Thymus (tissue), 11 donors: ENCODE data around the gene TYK2. TPM values are rescaled to one million over a fixed set of nuclear protein-coding genes. Genes with fewer than 3 reads are reported as not detected.

ENCODE experiments used
- DNase-seq, 9 donors: peaks; one replicate each; pipeline ENCODE4 v3.0.0-alpha.2; 2013; ENCODE audit warnings: low spot score in 9 of 9, low read depth in 6 of 9, missing footprints in 1 of 9
- H3K27ac ChIP-seq, 2 donors: one replicate each; pipeline ENCODE4 v1.5.1; 2013; ENCODE audit warnings: control low read depth in 1 of 2, low read depth in 1 of 2, low read length in 1 of 2, mild to moderate bottlenecking in 1 of 2, moderate library complexity in 1 of 2
- H3K27me3 ChIP-seq, 2 donors: one replicate each; pipeline ENCODE4 v1.5.1; 2013; ENCODE audit warnings: low read length in 1 of 2; ENCODE audit not compliant: control insufficient read depth in 2 of 2, insufficient read depth in 1 of 2
- H3K36me3 ChIP-seq, 2 donors: one replicate each; pipeline ENCODE4 v1.5.1; 2013; ENCODE audit warnings: low read length in 1 of 2, mild to moderate bottlenecking in 1 of 2, moderate library complexity in 1 of 2; ENCODE audit not compliant: control insufficient read depth in 2 of 2, insufficient read depth in 2 of 2
- H3K4me1 ChIP-seq, 2 donors: one replicate each; pipeline ENCODE4 v1.5.1; 2013; ENCODE audit warnings: low read length in 2 of 2; ENCODE audit not compliant: control insufficient read depth in 2 of 2, insufficient read depth in 2 of 2
- H3K4me3 ChIP-seq, 2 donors: one replicate each; pipeline ENCODE4 v1.5.1; 2013; ENCODE audit warnings: low read length in 2 of 2, control low read depth in 1 of 2, mild to moderate bottlenecking in 1 of 2
- H3K9me3 ChIP-seq, 2 donors: one replicate each; pipeline ENCODE4 v1.5.1; 2013; ENCODE audit warnings: low read length in 1 of 2, mild to moderate bottlenecking in 1 of 2; ENCODE audit not compliant: control insufficient read depth in 2 of 2, insufficient read depth in 1 of 2
- WGBS: extraction: QIAGEN DNeasy Blood & Tissue Kit; methylation state at CpG from one replicate; pipeline ENCODE4 v1.1.7; 2013; 5-methylcytosine and 5-hydroxymethylcytosine counted together
- polyA plus RNA-seq: library from polyadenylated mRNA; stranded (reverse); fragments of 200-250 nt; gene quantifications from one replicate; pipeline ENCODE4 v1.2.3, GENCODE V29; 2013
- total RNA-seq: library from RNA; stranded (reverse); fragments of 120-200 nt; gene quantifications from one replicate; pipeline ENCODE4 v1.2.4, GENCODE V29; 2013
- donor health status: healthy.

Gene TYK2
- total and polyA plus RNA-seq, 2 donors, result 117 to 291 TPM

DNA sequence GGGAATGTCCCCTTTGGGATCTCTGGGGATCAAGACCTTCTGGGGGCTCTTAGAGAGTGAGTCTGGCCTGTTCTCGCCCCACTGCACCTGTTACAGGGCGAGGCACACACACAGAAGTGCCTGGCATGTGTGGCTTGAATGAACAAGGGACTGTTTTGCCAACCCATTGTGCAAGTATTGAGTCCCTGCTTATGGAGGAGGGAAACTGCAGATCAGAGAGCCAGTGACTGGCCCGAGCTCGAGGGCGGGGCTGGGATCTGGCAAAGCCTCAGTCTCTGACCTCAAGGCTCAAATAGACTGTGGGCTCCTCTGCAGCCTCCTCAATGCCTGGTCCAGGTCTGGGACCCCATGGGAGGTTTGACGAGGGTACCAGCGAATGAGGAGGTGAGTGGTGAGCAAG, 52.6 kb downstream of the TYK2 start:
- 97% methylated on average over 7 of the region's 7 CpGs for WGBS
- H3K27me3 ChIP-seq, result no peaks in the 10 kb centered on the region

GRCh38 chr19:10325732-10326131, 54.6 kb downstream of the TYK2 start:
- 98% methylated on average over 8 of the region's 8 CpGs for WGBS
- Histone ChIP-seq H3K9me3 (no peaks in the 10 kb centered on the region), H3K27ac (no peak overlapping the region), H3K4me1 (no peaks in the 10 kb centered on the region), H3K4me3 (no peak overlapping the region), H3K27me3 (no peaks in the 10 kb centered on the region), H3K36me3 (peaks cover 98% of the 10 kb centered on the region in 2 donors)
- DNase-seq, result no peak

More for the DNA sequence above, 52.6 kb downstream of the TYK2 start:
- Histone ChIP-seq H3K4me3 (no peak overlapping the region), H3K9me3 (no peaks in the 10 kb centered on the region), H3K36me3 (peaks cover 77 to 91% of the 10 kb centered on the region in 2 donors), H3K4me1 (peaks cover 10% of the 10 kb centered on the region in 2 donors), H3K27ac (no peak overlapping the region)
- DNase-seq, result no peak

DNA sequence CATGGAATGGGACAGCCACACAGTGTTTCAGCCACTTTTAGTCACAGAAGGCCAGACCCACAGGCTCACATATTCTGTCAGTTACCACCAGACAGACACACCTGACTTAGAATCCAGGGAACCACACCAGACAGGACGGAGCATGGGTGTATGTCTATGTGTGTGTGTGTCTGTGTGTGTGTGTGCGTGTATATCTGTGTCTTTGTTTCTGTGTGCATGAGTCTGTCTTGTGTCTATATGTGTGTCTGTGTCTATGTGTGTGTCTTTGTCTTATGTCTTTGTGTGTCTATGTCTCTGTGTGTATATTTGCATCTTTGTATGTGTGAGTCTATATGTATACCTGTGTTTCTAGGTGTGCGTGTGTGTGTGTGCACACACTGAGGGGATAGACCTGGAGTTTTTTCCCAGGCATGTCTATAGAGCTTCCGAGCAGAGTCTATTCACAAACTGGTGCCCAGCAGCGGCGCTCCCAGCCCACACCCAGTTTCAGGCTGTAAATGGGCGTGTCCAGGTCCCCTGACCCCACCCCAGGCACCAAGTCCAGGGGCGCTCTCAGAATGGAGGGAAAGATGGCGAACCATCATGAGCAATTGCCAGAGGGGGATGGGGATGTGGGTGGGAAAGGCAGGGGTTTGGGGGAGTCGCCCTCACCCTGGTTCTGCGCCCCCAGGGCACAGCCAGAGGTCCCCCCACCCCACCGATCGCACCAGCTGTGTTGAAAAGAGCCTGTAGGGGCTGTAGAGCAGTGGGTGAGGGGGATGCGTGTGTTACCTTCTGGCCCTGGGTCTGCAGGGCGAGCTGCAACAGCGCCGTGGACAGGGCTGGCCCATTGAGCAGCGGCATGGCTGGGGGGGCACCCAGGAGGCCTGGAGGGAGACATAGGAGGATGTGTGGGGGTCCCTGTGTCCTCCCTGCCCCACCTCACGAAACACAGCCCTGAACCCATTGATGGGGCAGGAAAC, 58.2 kb downstream of the TYK2 start:
- 96% methylated on average over 19 of the region's 19 CpGs for WGBS
- no peak overlapping the region for H3K27ac ChIP-seq
- no peak for DNase-seq

GRCh38 chr19:10321417-10321797, 59.0 kb downstream of the TYK2 start:
- Histone ChIP-seq H3K4me3 (no peak overlapping the region), H3K36me3 (peaks cover 96 to 98% of the 10 kb centered on the region in 2 donors), H3K27me3 (no peaks in the 10 kb centered on the region), H3K27ac (no peak overlapping the region), H3K4me1 (peaks cover 0 to under 1% of the 10 kb centered on the region in 2 donors), H3K9me3 (no peaks in the 10 kb centered on the region)
- DNase-seq, result no peak
- 94% methylated on average over 11 of the region's 11 CpGs for WGBS

More for the DNA sequence above, 58.2 kb downstream of the TYK2 start:
- H3K27me3 ChIP-seq, result no peaks in the 10 kb centered on the region
- H3K9me3 ChIP-seq, result no peaks in the 10 kb centered on the region
- H3K4me1 ChIP-seq, result no peaks in the 10 kb centered on the region
- H3K4me3 ChIP-seq, result no peak overlapping the region
- H3K36me3 ChIP-seq, result peaks cover 96 to 97% of the 10 kb centered on the region in 2 donors

DNA sequence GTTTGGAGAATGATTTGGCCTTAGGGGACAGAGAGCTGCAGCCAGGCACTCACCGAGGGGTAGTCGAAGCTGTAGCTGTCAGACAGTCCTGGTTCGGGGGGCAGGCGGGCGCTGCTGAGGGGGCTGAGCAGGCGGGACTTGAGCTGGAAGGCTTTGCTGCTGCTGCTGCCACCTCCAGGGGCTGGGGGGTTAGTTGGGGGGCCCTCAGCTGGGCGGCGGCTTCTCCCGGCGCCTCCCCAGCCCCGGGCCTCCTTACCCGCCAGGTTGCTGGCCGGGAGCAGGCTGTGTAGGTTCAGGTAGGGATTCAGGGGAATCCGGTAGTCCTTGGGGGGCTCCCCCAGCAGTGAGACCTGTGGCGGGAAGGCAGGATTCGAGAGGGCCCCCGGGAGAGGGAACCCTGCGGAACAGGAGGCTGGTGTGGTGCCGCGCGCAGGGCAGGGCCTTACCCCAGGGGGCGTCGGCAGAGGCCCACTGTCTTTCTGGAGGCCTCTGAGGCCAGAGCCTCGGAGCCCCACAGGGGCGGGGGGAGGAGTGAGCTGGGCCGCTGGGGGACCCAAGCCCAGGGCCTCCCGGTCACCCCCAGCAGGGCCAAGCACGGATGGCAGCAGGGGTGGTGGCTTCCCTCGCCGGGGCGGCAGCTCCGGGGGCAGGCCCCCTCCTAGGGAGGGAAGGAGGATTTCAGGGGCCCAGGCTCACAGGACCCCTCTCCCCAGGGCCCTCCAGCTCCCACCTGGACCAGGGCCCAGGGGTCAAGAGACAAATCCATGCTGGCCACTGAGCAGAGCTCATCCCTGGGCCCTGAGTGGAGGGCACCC, 59.6 kb downstream of the TYK2 start:
- no peak for DNase-seq
- WGBS, result 98% methylated on average over 32 of the region's 32 CpGs
- H3K36me3 ChIP-seq, result peaks cover 94 to 95% of the 10 kb centered on the region in 2 donors
- H3K4me1 ChIP-seq, result peaks cover 2 to 6% of the 10 kb centered on the region in 2 donors
- no peaks in the 10 kb centered on the region for H3K27me3 ChIP-seq
- H3K4me3 ChIP-seq, result no peak overlapping the region
- no peaks in the 10 kb centered on the region for H3K9me3 ChIP-seq
- no peak overlapping the region for H3K27ac ChIP-seq

- Histone ChIP-seq H3K9me3 (peaks cover 0 to 4% of the 10 kb centered on the region in 2 donors), H3K27ac (no peak overlapping the region), H3K4me3 (no peak overlapping the region), H3K4me1 (peaks cover 6 to 11% of the 10 kb centered on the region in 2 donors), H3K36me3 (peaks cover 77 to 78% of the 10 kb centered on the region in 2 donors), H3K27me3 (no peaks in the 10 kb centered on the region)
- WGBS, result 98% methylated on average over 13 of the region's 13 CpGs
- DNase-seq, result no peak
Observed at GRCh38 chr19:10318807-10319682, 61.3 kb downstream of the TYK2 start.

DNA sequence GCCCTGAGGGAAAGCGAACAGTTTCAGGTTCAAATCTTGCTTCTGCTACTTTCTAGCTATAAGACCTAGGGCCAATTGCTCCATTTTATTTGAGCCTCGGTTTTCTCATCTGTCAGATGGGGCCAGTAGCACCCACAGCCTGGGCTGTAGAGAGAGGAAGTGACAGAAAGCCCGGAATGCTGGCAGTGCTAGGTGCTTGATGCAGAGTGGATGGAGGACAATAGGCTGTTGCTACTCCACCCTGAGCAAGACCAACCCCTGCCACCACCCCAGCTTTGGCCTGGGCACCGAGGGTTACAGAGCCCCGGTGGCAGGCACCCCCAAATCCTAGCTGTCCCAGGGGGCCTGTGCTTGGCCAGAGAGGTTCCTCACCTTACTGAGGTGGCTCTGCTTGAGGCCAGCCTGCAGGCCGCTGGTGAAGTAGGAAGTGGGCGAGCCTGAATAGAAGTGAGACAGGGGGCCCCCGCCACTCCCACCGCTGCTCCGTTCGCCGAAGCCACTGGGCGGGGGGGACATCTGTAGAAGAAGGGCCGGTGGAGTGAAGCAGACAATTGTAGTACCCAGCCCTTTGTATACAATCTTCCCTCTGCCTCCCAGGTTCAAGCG, 62.4 kb downstream of the TYK2 start:
- Histone ChIP-seq H3K4me3 (no peak overlapping the region), H3K27me3 (no peaks in the 10 kb centered on the region), H3K27ac (no peak overlapping the region), H3K9me3 (peaks cover 0 to 4% of the 10 kb centered on the region in 2 donors), H3K4me1 (peaks cover 6 to 11% of the 10 kb centered on the region in 2 donors), H3K36me3 (peaks cover 66 to 67% of the 10 kb centered on the region in 2 donors)
- no peak for DNase-seq
- WGBS, result 98% methylated on average over 15 of the region's 15 CpGs
